Fibroblast of lung (primary cell): ENCODE results near the gene LINS1.

Source experiments
- EZH2 ChIP-seq: IDR thresholded peaks from 2 replicates; pipeline ENCODE4 v1.5.1; 2012; ENCODE audit warnings: low read length, control low read depth, mild to moderate bottlenecking; ENCODE audit errors: missing control alignments
- TF ChIP-seq, protein P1 (sequence below), 2 donors: IDR thresholded peaks in 1 of 2; conservative IDR thresholded peaks in 1 of 2; 1 replicate in 1 of 2; 2 replicates in 1 of 2; pipeline ENCODE4 v1.5.1; 2011 to 2012; ENCODE audit warnings: low read length in 2 of 2, control low read depth in 1 of 2, inconsistent platforms in 1 of 2, low read depth in 1 of 2, mild to moderate bottlenecking in 1 of 2

DNA sequence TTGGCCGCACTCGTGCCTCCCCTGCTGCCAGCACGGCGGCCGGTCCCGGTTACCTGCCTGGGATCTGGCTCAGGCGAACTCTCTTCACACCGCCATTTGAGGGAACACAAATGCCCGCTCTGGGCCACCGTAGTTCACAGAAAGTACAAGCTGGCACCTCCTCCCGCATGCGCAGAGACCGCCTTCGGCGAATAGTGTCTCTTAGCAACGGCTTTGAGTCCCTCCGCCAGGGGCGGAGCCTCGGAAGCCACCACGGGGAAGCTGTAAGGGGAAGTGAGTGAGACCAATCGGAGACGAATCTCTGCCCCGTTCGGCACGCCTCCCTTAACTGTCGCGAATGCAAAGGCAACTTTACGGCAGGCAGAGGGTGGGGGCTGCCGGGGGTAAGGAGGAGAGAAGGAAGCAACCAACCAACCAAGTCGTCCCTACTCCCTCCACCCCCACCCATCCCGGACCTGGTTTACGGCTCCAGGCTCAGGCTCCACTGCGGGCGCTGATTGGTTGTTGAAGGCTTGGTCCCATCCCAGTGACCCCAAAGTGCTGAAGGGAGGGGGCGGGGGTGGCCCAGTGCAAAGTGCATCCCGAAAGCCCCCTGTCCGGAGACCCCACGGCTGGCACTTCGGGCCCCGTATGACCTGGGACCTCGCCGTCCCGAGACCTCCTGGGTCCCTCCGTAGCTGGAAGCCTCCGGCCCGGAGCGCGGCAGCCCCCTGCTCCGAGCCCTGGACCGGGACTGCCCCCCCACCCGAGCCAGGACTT lies at the start of gene LINS1, which contains the start of gene ASB7:
- TF ChIP-seq, protein P1, sequence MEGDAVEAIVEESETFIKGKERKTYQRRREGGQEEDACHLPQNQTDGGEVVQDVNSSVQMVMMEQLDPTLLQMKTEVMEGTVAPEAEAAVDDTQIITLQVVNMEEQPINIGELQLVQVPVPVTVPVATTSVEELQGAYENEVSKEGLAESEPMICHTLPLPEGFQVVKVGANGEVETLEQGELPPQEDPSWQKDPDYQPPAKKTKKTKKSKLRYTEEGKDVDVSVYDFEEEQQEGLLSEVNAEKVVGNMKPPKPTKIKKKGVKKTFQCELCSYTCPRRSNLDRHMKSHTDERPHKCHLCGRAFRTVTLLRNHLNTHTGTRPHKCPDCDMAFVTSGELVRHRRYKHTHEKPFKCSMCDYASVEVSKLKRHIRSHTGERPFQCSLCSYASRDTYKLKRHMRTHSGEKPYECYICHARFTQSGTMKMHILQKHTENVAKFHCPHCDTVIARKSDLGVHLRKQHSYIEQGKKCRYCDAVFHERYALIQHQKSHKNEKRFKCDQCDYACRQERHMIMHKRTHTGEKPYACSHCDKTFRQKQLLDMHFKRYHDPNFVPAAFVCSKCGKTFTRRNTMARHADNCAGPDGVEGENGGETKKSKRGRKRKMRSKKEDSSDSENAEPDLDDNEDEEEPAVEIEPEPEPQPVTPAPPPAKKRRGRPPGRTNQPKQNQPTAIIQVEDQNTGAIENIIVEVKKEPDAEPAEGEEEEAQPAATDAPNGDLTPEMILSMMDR (conservative IDR thresholded peaks at IDR 0.05 in 1 of 2, IDR thresholded peaks at IDR 0.05 in 1 of 2; ENCODE audit: low read depth in 1 of 2, low read length in 2 of 2) = no peak
- TF ChIP-seq EZH2 = no peak
